Hematopoietic multipotent progenitor cell treated with erythropoietin and hydrocortisone succinate and interleukin-3 and kit ligand, for 8 days (in vitro differentiated cells): ENCODE measurements around the gene ACSL1.
"Not testable (repeated sequence)": the region's sequence is repeated elsewhere in the genome, so short reads cannot be mapped to it uniquely, and the experiment has no call there.

Experiments
- DNase-seq: peaks from one replicate; pipeline ENCODE4 v3.0.0-alpha.2; 2015

Gene ACSL1

DNA sequence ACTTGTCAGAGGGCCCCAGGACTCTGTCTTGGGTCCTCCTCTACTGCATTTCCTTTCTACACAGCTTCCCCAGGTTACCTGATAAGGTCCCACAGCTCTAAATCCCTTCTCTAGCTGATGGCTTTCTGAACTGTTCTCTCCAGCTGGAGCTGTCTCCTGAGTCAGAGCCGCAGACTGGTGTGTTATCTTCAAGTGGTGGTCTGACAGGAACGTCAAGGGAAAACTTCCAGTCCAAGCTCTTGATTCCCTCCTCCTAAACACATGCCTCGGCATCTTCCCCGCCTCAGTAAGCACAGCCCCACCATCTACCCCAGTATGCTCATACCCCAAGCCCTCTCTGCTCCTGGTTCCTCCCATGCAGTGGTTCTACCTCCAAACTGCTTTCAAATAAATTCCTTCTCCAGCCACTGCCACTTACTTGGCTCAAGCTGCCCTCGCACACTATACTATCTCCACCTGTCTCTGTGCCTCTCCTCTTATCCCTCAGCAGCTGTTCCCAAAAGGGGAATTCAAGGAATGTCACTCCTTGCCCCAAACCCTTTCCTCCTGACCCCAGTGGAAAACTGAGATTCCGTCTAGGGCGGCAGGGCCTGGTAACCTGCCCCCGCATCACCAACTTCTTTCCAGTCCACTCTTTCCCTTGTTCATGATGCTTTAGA, 74.7 kb downstream of the ACSL1 start:
- DNase-seq, result no peak

DNA sequence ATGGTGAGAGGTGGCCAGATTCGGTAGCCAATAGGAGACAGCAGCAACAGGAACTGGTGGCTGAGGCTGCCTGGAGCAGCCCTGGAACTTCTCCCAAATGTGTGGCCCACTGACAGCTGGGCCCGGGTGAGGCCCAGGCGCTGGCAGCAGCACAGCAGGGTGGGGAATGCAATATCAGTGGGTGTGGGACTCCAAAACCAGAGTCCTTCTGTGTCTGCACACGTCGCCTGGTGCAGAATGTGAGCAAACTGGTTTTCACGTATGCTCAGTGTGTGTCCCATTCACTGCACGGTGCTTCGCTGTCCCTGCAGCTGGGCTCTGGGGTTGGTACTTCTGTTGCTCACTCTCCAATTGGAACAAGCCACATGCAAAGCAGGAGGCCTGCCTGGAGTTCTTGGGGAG, 77.5 kb downstream of the ACSL1 start:
- peak; percentile 76 for DNase-seq

DNA sequence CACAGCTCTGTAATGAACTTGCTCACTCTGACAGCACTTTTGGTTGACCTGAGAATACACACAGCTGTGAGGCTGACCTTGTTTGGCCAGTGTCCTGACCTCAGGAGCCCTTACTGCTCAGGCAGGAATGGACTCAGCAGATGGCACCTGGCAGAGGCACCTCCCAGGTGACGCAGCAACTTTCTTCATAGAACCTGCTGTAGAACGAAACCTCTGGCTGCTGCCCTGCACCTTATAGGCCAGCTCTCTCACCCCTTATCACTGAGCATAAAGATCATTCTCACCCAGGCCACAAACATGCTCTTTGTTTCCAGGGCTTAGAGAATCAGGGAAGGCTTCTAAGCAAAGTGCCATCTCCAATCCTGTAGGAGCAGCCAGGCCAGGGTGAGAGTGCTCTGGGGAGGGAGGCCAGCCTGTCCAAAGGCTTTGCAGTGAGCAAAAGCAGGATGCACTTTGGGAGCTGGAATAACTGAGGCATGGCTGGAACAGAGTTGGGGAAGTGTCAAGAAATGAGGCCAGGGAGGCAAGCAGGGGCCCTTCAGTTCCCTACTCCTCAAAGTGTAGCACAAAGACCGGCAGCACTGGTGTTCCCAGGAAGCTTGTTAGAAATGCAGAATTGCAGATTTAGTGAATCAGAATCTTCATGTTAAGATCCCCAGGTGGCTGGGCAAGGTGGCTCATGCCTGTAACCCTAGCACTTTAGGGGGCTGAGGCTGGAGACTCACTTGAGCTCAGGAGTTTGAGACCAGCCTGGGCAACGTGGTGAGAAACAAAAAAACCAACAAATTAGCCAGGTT, 78.5 kb downstream of the ACSL1 start:
- peak; percentile 79 for DNase-seq

- DNase-seq, result peak; percentile 93
These were observed 79.7 kb downstream of the ACSL1 start for GRCh38 chr4:184745831-184746795.

DNA sequence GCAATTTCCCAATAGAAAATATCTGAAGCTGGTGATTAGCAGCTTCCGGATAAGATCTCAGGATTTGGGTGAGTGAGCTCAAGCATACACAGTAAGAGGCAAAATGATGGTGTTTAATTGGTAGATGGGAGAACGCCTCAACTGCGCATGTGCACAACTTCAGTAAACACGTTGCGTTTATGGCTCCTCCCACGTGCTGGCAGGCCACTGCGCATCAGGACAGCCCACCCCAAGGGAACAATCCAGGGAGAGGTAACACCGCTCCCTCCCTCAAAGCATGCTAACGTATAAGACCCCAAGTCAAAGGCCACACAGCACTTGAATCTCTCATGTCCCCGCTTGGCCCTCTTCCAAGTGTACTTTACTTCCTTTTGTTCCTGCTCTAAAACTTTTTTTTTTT, 81.5 kb downstream of the ACSL1 start:
- no peak for DNase-seq

GRCh38 chr4:184743650-184744049, 82.1 kb downstream of the ACSL1 start:
- DNase-seq, result no peak

DNA sequence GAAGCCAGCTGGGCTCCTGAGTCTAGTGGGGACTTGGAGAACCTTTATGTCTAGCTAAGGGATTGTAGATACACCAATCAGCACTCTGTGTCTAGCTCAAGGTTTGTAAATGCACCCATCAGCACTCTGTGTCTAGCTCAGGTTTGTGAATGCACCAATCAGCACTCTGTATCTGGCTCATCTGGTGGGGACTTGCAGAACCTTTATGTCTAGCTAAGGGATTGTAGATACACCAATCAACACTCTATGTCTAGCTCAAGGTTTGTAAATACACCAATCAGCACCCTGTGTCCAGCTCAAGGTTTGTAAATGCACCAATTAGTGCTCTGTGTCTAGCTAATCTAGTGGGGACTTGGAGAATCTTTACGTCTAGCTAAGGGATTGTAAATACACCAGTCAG, 84.1 kb downstream of the ACSL1 start:
- DNase-seq, result not testable (repeated sequence)

DNA sequence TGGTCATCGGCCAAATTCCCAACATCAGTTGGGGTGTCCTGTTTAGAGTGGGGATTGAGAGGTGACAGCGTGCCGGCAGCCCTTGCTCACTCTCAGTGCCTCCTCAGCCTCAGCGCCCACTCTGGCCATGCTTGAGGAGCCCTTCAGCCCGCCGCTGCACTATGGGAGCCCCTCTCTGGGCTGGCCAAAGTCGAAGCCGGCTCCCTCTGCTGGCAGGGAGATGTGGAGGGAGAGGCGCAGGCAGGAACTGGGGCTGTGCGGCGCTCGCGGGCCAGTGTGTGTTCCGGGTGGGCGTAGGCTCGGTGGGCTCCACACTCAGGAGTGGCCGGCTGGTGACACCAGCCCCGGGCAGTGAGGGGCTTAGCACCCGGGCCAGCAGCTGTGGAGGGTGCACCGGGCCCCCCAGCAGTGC, 84.8 kb downstream of the ACSL1 start:
- DNase-seq, result no peak

DNA sequence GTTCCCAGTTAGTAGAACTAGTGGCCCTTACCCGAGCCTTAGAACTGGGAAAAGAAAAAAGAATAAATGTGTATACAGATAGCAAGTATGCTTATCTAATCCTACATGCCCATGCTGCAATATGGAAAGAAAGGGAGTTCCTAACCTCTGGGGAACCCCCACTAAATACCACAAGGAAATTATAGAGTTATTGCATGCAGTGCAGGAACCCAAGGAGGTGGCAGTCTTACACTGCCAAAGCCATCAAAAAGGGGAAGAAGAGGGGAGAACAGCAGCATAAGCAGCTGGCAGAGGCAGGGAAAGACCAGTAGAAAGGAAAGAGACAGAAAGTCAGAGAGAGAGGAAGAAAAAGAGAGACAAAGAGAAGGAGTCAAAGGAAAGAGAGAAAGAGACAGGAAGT, 86.2 kb downstream of the ACSL1 start:
- DNase-seq, result peak; percentile 85

DNA sequence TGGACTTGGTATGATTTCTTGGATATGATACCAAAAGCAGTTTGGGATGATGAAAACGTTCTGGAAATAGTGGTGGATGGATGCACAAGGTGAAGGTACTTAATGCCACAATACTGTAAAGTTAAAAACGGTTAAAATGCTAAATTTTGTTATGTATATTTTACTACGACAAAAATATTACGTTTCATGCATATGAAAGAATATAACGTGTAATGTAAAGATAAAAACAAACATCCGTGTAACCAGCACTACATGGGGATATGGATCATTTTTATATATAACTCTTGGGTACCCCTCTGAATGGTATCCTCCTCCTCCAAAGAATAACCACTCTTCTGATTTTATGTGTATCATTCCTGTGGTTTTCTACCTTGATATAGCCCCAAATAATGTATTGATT, 91.0 kb downstream of the ACSL1 start:
- DNase-seq, result no peak

DNA sequence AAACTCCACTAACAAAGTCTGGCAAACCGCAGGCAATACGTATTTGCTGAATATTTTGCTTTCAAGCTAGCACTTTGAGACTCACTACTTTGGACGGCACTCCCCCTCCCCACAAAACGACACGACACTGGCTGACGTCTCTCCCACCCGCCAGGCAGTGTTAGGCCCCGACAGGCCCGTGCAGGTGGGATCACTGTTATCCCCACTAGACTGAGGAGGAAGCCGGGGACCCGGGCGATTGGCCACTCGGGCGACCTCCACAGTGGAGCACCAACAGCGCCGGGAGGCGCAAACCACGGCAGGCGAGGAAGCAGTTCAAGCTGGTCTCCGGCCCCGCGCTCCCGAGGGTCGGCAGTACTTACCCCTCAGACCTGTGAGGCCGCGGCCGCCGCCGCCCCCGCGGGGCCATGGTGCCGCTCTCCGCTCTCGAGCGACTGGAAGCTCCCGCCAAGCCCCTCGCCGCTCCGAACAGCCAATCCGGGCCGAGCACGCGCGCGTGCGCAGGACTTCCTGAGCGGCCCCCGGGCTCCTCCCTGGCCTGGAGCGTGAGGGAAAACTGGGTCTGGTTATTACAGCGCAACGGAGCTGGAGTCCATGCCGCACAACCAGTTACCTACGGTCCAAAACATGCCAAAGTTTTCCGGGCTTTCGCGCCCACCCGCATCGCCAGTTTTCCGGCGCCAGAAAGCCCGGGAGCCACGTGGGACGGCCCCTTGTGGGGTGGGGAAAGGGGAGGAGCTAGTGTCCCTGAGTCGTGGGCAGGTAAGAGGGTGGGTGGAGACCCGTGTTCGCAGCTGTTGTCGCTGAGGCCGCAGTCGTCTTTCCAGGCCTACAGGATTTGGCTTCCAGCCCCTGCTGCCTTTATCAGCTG, 91.9 kb downstream of the ACSL1 start, which contains the start of gene CENPU:
CENPU (minus strand) TSS at position 443 of the 871 bp plus-strand sequence; CDS start at position 409, 34 bp downstream.
- DNase-seq, result peak; percentile 99

DNA sequence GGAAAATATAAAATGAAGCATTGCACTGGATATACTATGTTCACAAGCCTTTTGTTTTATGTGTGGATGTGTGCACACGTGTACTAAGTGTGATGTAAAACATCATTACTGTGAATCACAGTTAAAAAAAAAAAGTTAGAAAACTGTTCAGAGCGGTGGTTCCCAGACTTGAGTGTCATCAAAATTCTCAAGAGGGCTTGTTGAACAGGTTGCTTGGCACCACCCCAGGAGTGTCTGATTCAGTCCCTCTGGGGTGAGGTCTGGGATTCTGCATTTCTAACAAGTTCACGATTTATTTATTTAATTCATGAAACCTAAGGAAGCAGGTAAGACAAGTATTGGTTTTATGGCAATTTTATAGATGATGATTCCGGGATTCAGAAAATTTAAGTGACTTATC, 93.6 kb downstream of the ACSL1 start:
- peak; percentile 25 for DNase-seq

GRCh38 chr4:184731056-184731455, 94.7 kb downstream of the ACSL1 start:
- no peak for DNase-seq

- no peak for DNase-seq
These were observed 95.8 kb downstream of the ACSL1 start for GRCh38 chr4:184729946-184730345.

DNA sequence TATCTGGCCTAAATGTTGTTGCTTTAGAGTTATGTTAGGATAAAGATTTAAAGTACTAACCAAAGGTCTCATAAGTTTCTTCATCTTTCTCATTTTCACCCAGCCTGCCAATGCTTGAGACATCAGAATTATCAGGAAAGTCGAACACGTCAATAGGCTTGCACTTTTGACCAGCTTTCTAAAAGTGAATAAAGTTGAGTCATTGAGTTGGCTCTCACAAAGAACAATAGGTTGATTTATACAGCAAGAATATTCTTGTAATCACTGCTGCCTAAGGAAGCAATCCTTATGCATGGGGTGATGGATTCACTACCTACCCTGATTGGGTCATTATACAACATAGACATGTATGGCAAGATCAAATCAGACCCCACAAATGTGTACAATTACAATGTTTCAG, 96.9 kb downstream of the ACSL1 start:
- no peak for DNase-seq

GRCh38 chr4:184727430-184727829, 98.3 kb downstream of the ACSL1 start:
- DNase-seq, result no peak

DNA sequence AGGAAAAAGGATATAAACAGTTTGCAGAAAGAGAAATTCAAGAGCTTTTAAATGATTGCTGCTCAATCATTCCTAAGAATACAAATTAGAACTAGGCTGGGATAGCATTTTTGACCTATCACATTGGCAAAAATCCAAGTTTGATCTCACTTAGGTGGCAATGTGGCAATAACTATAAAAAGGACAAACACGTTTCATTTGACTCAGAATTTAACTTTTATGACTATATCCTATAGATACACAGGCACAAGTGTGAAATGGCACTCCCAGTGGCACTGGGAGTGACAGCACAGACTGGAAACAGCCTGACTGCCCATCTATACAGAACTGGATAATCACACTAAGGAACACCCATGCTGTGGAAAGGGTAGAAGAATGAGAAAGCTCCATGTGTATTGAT, 103.0 kb downstream of the ACSL1 start:
- peak; percentile 67 for DNase-seq

- DNase-seq, result no peak
These were observed 104.5 kb downstream of the ACSL1 start for GRCh38 chr4:184721254-184721653.

DNA sequence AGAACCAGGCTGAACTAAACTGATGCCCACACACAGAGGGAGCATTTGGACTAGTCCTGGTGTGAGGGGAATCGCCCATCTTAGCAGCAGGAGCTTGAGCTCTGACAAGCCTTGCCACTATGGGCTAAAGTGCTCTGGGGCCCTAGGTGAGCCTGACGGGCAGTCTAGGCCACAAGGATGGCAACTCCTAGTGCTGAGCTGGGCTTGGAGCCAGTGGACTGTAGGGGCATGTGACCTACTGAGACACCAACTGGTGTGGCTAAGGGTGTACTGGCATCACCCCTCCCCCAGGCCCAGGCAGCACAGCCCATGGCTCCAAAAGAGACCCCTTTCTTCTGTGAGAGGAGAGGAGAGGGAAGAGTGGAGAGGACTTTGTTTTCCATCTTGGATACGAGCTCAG, 106.4 kb downstream of the ACSL1 start:
- DNase-seq, result no peak

DNA sequence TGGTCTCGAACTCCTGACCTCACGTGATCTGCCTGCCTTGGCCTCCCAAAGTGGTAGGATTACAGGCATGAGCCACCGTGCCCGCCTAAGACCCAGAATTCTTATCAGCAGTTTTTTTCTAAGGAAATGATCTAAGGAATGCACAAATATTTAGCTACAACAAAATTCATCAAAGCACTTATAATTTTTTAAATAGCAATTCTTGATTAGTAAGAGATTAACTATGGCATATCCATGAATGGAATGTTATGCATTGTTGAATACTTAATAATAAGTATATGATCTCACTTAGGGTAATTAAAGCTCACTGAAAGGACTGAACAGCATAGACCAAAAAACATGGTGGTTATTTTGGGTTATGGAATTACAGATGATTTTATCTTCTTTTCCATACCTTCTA, 110.2 kb downstream of the ACSL1 start:
- DNase-seq, result no peak

DNA sequence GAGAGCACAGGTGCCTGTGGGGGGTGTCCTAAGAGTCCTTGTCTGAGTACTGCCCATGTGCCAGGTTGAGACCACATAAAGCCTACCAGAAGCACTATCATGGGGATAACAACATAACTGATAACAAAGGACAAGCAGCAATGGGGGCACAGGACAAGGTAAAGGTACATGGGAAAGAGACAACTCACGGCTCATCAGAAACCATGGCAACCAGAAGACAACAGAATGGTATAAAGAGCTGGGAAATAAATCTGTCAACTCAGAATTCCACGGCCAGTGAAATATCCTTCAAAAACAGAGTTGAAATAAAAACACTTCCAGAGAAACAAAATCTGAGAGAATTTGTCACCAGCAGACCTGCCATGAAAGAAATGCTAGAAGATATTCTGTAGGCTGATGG, 111.9 kb downstream of the ACSL1 start:
- DNase-seq, result no peak

GRCh38 chr4:184712322-184712721, 113.4 kb downstream of the ACSL1 start:
- no peak for DNase-seq
